ENCODE data around the gene MEOX1.

The MEOX1 gene

DNA sequence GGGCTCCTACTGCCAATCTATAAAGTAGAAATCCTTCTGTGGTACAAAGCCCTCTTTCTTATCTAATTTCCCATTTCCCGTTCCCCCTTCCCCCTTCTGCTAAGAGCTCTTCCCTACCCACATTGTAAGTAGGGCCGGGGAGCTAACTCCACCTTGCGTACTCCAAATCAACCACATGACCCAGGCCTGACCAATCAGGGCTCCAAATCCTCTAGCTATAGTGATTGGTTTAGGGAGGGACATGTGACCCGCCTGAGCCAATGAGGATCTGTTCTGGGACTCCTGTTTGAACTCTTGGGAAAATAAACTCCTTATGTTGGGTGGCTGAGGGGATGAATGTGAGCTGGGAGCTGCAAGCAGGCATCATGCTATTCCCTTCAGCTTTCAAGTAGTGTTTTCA, 40.9 kb upstream of the MEOX1 start:
- ChIA-PET POLR2A (no interaction called here), CTCF (interaction anchor here (0.9 to 14.9 kb wide), 2 partner anchors 29 to 52 kb away, joined by 3 to 503 read pairs; partner anchors contain the start of gene SOST)
- DNase-seq (ENCODE audit: extremely low spot score) = no peak
- TF ChIP-seq, protein P1, sequence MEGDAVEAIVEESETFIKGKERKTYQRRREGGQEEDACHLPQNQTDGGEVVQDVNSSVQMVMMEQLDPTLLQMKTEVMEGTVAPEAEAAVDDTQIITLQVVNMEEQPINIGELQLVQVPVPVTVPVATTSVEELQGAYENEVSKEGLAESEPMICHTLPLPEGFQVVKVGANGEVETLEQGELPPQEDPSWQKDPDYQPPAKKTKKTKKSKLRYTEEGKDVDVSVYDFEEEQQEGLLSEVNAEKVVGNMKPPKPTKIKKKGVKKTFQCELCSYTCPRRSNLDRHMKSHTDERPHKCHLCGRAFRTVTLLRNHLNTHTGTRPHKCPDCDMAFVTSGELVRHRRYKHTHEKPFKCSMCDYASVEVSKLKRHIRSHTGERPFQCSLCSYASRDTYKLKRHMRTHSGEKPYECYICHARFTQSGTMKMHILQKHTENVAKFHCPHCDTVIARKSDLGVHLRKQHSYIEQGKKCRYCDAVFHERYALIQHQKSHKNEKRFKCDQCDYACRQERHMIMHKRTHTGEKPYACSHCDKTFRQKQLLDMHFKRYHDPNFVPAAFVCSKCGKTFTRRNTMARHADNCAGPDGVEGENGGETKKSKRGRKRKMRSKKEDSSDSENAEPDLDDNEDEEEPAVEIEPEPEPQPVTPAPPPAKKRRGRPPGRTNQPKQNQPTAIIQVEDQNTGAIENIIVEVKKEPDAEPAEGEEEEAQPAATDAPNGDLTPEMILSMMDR (IDR thresholded peaks at IDR 0.05; ENCODE audit: control extremely low read depth, extremely low read depth, low read depth, missing control alignments) = no peak

DNA sequence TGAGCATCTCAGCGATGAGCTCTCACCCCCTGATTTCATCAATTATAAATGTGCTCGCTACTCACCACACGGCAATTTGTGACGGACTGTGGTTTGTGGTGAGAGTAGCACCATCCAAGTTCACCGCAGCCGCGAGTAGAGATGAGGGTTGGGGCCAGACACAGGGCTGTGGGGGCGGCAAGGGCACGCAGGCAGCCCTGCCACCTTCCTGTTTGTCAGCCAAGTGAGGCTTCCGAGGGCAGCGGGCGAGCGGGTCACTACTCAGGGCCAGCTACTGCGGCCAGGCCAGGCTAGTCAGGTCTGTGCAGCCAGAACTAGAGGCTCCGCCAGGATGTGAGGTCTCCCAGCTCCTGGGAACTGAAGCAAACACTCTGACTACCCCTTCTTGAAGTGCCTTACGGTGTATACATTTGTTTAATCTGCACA, 39.6 kb upstream of the MEOX1 start:
- POLR2A ChIA-PET = no interaction called here
- CTCF ChIA-PET = interaction anchor here (0.8 to 14.9 kb wide), 5 partner anchors 12 to 125 kb away, joined by 3 to 503 read pairs (median 8); partner anchors contain the start of gene SOST

DNA sequence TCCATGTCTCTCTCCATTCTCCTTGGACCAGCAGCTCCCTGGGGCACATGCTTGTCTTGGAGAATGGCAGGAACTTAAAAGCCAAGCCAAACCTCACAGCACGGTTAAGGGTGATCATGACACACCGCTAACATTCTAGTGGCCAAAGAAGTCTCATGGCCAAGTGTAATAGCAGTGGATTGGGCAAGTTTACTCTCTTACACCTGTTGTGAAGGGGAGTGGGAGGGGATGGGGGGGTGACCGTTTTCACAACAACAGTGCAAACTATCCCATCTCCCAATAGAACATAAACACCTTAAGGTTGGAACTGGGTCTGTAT, 37.7 kb upstream of the MEOX1 start:
- TF ChIP-seq, protein P1 (IDR thresholded peaks at IDR 0.05; ENCODE audit: control extremely low read depth, extremely low read depth, low read depth, missing control alignments) = no peak
- ChIA-PET POLR2A (no interaction called here), CTCF (interaction anchor here (1.7 to 14.9 kb wide), 4 partner anchors 15 to 122 kb away, joined by 4 to 503 read pairs (median 54); partner anchors contain the start of gene SOST)
- no peak for DNase-seq (ENCODE audit: extremely low spot score)

More for the DNA sequence above, 39.6 kb upstream of the MEOX1 start:
- TF ChIP-seq, protein P1 (IDR thresholded peaks at IDR 0.05; ENCODE audit: control extremely low read depth, extremely low read depth, low read depth, missing control alignments) = no peak
- DNase-seq (ENCODE audit: extremely low spot score) = peak; percentile 45

DNA sequence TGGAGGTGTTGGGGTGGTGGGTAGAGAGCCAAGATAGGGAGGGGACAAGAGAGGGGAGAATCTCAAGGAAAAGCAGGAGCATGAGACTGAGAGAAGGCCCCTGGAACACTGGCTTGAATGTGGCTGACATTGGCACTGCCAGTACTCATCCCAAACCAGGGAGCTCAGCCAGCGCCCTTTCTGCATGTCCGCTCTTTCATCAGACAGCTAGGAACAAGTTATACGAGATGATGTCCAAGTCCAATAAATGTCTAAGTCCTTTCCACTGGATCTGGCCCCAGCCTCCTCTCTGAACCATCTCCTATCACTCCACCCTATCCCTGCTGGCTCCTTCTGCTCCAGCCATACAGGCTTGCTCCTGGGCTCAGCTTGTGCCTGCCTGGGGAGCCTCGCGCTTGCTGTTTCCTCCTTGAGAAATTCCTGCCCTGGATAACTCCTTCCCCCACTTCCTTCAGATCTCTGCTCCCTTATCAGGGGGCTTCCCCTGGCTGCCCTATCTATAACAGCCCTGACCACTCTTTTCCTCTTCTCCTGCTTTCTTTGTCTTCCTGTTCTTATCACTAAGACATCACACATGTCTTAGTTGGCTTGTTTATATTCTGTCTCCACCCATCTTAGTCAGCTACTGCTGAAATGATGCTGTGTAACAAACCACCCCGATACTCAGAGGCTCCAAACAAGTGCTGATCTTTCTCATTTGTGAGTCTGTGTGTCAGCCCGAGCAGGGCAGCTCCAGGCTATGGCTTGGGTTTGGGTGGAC, 37.1 kb upstream of the MEOX1 start:
- CTCF ChIA-PET = interaction anchor here (0.7 to 14.9 kb wide), 4 partner anchors 56 to 146 kb away, joined by 3 to 503 read pairs (median 52); partner anchors contain the start of gene SOST

DNA sequence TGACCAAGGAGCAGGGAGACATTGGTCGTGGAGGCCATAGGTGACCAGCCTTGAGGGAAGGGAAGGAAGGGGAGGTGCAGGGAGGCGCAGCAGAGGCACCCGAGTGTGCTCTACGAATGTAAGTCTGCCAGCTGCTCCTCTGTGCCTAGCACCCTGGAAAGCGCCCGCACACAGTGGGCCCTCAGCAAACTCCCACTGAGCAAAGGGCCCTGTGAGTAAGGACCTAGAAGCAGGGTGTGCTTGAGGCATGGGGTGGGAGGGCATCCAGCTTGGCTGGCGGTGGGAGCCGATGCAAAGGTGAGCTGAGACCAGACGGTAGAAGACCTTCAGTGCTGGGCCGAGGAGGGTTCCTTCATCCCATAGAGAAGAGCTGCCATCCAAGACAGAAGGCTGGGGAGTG, 36.2 kb upstream of the MEOX1 start:
- DNase-seq (ENCODE audit: extremely low spot score) = no peak
- CTCF ChIA-PET = interaction anchor here (0.7 to 14.9 kb wide), 5 partner anchors 24 to 147 kb away, joined by 3 to 503 read pairs (median 4); partner anchors contain the start of gene SOST
- POLR2A ChIA-PET = no interaction called here
- TF ChIP-seq, protein P1 (IDR thresholded peaks at IDR 0.05; ENCODE audit: control extremely low read depth, extremely low read depth, low read depth, missing control alignments) = no peak

More for the DNA sequence above, 37.1 kb upstream of the MEOX1 start:
- DNase-seq (ENCODE audit: extremely low spot score) = no peak
- POLR2A ChIA-PET = no interaction called here
- TF ChIP-seq, protein P1 (IDR thresholded peaks at IDR 0.05; ENCODE audit: control extremely low read depth, extremely low read depth, low read depth, missing control alignments) = no peak

DNA sequence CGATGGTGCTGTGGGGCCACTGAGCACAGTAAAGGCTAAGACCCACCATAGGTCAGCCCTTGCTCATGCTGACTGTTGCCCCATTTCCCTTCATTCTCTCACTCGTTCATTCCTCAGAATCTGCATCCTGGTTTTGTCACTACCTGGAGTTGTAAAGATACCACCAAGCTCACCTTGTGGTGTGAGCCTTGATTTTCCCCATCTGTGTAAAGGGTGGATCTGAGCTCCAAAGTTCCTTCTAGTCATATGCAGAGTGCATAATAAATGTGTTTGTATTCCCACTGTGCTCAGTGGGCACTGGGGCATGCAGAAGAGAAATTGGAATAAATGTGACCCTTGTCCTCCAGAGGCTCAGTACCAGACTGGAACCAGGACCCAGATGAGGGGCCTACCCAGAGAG, 35.2 kb upstream of the MEOX1 start:
- TF ChIP-seq, protein P1 (IDR thresholded peaks at IDR 0.05; ENCODE audit: control extremely low read depth, extremely low read depth, low read depth, missing control alignments) = no peak
- no peak for DNase-seq (ENCODE audit: extremely low spot score)
- CTCF ChIA-PET = interaction anchor here (1.8 to 14.9 kb wide), 3 partner anchors 58 to 121 kb away, joined by 4 to 503 read pairs (median 100); partner anchors contain the start of gene SOST
- POLR2A ChIA-PET = no interaction called here

All from GM10248 (cell line).